Endothelial cell of coronary artery (primary cell): ENCODE data around the gene SERINC1. TPM values are rescaled to one million over a fixed set of nuclear protein-coding genes. Genes with fewer than 3 reads are reported as not detected.

Experiments
- total RNA-seq: library from RNA; depleted of rRNA; stranded (reverse); fragments of >200 nt; gene quantifications from 2 replicates; pipeline ENCODE4 v1.2.3, GENCODE V29; 2014

Gene SERINC1
- 154 and 199 TPM in 2 replicates for total RNA-seq

GRCh38 chr6:122471107-122472021 is at the start of gene SERINC1:
Gene SERINC1 (minus strand): TSS chr6:122471807. CDS start chr6:122471737, 70 bp downstream.

GRCh38 chr6:122399348-122400120 is 72.1 kb downstream of the SERINC1 start, which contains the start of gene HSF2:
Gene HSF2 (plus strand): TSS chr6:122399652. CDS start chr6:122399738, 86 bp downstream.

Other genes starting within 250 kb of the SERINC1 start
- 15.3 and 16.8 TPM in 2 replicates for gene HSF2, start 72.2 kb downstream of the SERINC1 start, total RNA-seq
- gene PKIB, start 138.6 kb upstream of the SERINC1 start, total RNA-seq = not detected in 2 replicates